D341Med (cell line): Measurements from ENCODE around the gene SLC39A7.

Source experiments
- DNase-seq: peaks from one replicate; pipeline ENCODE4 v3.0.0; 2012; ENCODE audit warnings: low spot score

The SLC39A7 gene

GRCh38 chr6:33200219-33201146 lies at the start of gene SLC39A7, which contains the start of gene RXRB:
Gene SLC39A7, plus strand, starts transcription at chr6:33200867. Its CDS starts 379 bp downstream, at chr6:33201246.
Gene RXRB, minus strand, starts transcription at chr6:33200665. Its CDS starts 189 bp downstream, at chr6:33200476.
- DNase-seq = peak; percentile 94

DNA sequence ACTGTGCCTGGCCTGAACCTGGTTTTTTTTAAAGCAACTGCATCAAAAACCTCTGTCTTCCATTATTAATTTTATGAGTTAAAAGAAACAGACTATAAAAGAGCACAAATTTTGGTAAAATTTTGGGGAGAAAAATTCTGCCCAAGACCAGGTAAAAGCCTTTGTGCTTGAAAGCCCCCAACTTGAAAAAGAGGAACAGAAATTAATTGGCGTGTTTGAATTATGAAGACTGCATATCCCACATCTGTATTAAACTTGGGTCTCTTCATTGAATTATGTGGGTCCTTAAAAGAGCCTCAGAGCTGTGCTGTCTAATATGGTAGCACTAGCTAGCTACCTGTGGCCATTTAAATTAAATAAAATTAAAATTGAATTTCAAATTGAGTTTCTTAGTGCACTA lies 49.6 kb upstream of the SLC39A7 start:
- no peak for DNase-seq

GRCh38 chr6:33154349-33154748 lies 46.3 kb upstream of the SLC39A7 start:
- no peak for DNase-seq

DNA sequence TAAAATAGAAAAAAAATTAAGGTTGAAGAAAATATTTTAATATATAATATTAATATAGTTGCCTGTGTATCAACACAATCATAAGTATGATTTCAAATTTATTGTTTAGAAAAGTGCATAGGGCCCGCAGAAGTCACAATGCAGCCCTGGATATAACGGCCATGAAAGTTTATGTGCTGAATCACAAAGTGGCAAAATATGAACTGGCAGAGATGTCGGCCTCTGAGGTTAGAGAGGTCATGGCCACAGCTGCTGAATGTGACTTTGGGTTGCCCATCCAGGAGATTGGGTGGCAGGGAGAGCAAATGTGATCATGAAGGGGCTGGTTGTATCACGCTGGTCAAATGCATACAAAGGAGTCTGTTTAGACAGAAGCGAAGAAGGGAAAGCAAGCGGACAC lies 44.1 kb upstream of the SLC39A7 start:
- no peak for DNase-seq

DNA sequence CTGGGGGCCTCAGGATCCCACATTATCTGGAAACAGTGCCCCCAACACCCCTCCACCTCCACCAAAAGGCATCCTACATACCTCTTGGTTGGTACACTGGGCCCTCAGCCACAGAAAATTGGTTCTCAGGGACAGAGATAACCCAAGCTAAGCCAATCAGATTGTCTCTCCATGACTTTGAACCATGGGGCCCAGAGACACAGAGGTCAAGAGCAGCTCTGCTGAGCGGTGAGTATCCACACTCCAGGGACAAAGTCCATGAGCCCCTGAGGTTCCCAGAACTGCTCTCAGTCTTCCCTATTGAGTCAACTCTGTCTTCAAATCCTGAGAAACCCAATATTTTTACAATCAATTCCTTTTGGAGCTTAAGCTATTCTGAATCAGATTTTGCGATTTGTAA lies 43.7 kb upstream of the SLC39A7 start:
- no peak for DNase-seq

- DNase-seq = no peak
Observed at GRCh38 chr6:33160096-33160495, 40.6 kb upstream of the SLC39A7 start.

- peak; percentile 40 for DNase-seq
Observed at GRCh38 chr6:33160728-33161344, 39.8 kb upstream of the SLC39A7 start.

- DNase-seq = peak; percentile 92
Observed at GRCh38 chr6:33161354-33162331, 39.0 kb upstream of the SLC39A7 start.

- DNase-seq = no peak
Observed at GRCh38 chr6:33163540-33163939, 37.1 kb upstream of the SLC39A7 start.

DNA sequence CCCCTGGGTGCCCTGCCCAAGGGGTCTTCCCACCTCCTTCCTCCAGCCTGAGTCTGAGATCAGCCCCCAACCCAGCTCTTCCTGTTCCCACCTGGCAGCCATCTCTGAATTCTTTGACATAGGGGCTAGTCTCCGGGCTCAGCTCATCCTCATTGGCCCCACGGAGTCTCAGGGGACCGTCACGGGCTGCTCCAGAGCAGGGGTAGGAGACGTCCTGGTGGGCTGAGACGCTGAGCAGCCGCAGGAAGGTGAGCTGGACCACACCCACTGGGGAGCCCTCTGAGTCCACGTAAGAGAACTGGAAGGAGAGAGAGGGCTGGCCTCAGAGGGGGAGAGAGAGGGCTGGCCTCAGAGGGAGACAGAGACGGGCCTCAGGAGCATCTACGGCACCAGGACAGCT lies 36.5 kb upstream of the SLC39A7 start:
- DNase-seq = no peak

- no peak for DNase-seq
Observed at GRCh38 chr6:33164665-33165373, 35.8 kb upstream of the SLC39A7 start.

GRCh38 chr6:33165581-33166258 lies 34.9 kb upstream of the SLC39A7 start:
- DNase-seq = peak; percentile 35

DNA sequence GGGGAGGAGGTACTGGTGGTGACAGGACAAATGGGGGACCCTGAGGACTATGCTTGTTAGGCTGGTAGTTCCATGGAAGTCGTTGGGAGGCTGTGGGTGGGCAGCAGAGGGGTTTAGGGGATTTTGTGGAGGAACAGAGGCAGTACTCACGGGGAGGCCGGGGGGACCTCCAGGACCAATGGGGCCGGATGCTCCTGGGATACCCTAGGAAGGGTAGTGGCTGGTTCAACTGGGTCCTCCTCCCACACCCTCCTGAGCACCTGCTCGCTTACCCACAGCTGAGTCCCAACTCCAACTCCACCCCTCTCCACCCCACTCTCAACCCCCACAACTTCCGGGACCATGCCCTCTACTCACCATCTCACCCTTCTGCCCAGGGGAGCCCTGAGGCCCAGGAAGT lies 34.3 kb upstream of the SLC39A7 start:
- DNase-seq = no peak

DNA sequence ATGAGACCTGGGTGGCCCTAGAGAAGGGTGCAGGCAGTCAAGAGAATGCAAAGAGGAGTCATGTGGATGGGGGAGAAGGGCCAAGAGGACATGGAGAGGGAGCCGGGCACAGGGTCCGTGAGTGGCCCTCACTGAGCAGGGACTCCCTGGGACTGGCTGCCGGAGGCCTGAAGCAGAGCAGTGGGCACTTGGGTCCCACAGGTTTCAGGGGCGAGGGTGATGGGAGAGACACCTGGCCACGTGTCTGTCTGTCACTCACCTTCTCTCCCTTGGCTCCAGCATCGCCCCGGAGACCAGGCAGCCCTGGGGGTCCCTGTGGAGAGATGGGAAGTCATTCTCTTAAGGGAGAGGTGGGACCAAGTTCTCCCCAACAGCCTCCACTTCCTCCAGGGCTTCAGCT lies 33.9 kb upstream of the SLC39A7 start:
- DNase-seq = no peak

- no peak for DNase-seq
Observed at GRCh38 chr6:33167374-33168283, 33.0 kb upstream of the SLC39A7 start.

- no peak for DNase-seq
Observed at GRCh38 chr6:33168284-33168601, 32.4 kb upstream of the SLC39A7 start.

DNA sequence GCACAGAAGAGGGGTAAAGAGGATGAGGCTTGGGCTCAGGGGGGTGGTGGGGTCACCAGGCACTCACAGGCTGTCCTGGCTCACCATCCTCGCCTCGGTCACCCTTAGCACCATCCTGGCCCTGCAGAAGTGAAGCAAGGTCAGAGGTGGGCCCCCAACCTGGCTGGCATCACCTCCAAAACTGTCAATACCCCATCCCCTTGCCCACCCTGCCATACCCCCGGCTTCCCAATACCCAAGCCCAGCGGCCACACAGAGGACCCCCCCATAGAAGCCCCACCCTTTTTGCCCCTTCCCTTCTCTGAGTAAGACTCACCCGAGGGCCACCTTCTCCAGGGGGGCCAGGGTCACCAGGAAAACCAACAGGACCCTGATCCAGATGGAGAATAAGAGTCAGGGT lies 32.0 kb upstream of the SLC39A7 start:
- no peak for DNase-seq

- DNase-seq = no peak
Observed at GRCh38 chr6:33169291-33170175, 31.1 kb upstream of the SLC39A7 start.
